GM12865 (cell line): ENCODE results near the gene DCXR.
A peak's percentile ranks its signal among the peaks of the same experiment; 100 is the strongest.

Source experiments
- DNase-seq: peaks from one replicate; pipeline ENCODE4 v3.0.0; 2010; ENCODE audit warnings: low read depth
- H3K4me3 ChIP-seq: 2 replicates; pipeline ENCODE4 v1.5.1; 2011; ENCODE audit warnings: mild to moderate bottlenecking, low read depth, low read length, control low read depth
- TF ChIP-seq, protein P1 (sequence below): IDR thresholded peaks from 2 replicates; pipeline ENCODE4 v1.5.1; 2011; ENCODE audit warnings: low read length, control low read depth, low read depth, inconsistent platforms; ENCODE audit not compliant: insufficient read depth; ENCODE audit errors: missing control alignments

The DCXR gene

DNA sequence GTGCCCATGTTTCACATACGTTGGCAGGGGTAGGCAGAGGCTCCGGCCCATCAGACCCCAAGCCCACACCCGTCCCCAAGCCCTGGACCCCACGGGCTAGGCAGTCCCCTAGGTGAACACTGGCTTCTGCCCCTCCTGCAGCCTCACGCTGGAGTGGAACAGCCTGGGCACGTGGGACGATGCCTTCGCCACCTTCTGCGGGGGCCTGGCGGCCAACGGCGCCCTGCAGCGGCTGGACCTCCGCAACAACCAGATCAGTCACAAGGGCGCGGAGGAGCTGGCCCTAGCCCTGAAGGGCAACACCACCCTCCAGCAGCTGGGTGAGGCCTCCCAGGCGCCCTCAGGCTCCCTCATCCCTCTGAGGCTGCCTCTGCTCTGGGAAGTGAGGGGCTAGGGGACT is 12.6 kb downstream of the DCXR start:
- DNase-seq, result no peak
- no peak overlapping the region for H3K4me3 ChIP-seq
- TF ChIP-seq, protein P1, sequence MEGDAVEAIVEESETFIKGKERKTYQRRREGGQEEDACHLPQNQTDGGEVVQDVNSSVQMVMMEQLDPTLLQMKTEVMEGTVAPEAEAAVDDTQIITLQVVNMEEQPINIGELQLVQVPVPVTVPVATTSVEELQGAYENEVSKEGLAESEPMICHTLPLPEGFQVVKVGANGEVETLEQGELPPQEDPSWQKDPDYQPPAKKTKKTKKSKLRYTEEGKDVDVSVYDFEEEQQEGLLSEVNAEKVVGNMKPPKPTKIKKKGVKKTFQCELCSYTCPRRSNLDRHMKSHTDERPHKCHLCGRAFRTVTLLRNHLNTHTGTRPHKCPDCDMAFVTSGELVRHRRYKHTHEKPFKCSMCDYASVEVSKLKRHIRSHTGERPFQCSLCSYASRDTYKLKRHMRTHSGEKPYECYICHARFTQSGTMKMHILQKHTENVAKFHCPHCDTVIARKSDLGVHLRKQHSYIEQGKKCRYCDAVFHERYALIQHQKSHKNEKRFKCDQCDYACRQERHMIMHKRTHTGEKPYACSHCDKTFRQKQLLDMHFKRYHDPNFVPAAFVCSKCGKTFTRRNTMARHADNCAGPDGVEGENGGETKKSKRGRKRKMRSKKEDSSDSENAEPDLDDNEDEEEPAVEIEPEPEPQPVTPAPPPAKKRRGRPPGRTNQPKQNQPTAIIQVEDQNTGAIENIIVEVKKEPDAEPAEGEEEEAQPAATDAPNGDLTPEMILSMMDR, result no peak

DNA sequence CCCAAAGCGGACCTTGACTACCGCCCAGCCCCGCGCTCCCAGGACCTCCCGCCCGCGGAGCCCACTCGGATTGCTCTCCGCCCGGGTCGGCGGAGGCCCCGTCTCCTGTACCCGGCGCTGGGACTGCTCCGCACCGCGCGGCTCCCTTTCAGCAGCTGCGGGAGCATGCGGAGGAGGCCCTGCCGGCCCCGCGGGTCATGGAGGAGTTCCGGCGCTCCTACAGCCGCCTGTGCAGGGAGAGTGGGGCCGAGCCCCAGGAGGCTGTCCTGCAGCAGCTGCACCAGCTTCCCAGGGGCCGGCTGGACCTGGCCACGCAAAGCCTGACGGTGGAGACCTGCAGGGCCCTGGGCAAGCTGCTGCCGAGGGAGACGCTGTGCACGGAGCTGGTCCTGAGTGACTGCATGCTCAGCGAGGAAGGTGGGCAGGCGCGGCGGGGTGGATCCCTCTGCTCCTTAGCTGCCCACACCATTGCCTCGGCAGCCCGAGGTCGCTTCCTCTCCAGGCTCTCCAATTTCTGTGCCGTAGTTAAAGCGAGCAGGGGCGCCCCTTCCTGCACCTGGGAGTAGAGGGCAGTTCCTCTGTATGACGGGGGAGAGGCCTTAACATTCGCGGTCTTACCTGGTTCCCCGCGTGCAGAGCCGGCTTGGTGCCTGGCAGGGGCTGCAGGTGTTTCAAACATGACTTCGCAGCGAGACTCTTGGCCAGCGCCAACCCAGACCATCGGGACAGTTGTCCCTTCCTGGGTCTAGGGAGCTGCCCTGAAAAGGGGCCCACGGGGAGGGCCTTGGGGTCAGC is 13.9 kb downstream of the DCXR start:
- TF ChIP-seq, protein P1, result no peak
- H3K4me3 ChIP-seq, result peak overlapping the region; percentile 59
- DNase-seq, result peak; percentile 41

DNA sequence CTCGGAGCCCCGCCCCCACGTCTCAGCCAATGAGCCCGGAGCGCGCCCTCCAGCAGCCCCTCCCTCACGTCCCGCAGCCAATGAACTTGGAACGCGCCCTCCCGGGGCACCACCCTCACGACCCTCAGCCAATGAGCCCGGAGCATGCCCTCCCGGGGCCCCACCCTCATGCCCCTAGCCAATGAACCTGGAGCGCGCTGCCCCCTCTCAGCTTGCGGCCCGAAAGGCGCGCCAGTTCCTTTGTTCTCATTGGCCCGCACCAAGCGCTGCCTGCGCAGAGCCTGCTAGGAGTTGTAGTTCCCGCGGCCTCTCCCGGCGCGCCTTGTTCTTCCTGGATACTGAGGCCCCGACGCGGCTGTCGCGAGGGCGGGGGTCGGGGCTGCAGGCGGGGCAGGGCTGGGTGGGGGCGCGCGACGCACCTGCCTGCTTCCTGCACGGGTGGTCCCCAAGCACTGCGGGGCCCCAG is 14.5 kb downstream of the DCXR start, which contains the start of gene LRRC45:
LRRC45 (plus strand) TSS at position 325 of the 466 bp plus-strand sequence. CDS start 339 bp downstream, outside the sequence.
- H3K4me3 ChIP-seq, result peak within 1 kb of the TSS; percentile 62
- DNase-seq, result peak; percentile 100
- TF ChIP-seq, protein P1, result no peak

DNA sequence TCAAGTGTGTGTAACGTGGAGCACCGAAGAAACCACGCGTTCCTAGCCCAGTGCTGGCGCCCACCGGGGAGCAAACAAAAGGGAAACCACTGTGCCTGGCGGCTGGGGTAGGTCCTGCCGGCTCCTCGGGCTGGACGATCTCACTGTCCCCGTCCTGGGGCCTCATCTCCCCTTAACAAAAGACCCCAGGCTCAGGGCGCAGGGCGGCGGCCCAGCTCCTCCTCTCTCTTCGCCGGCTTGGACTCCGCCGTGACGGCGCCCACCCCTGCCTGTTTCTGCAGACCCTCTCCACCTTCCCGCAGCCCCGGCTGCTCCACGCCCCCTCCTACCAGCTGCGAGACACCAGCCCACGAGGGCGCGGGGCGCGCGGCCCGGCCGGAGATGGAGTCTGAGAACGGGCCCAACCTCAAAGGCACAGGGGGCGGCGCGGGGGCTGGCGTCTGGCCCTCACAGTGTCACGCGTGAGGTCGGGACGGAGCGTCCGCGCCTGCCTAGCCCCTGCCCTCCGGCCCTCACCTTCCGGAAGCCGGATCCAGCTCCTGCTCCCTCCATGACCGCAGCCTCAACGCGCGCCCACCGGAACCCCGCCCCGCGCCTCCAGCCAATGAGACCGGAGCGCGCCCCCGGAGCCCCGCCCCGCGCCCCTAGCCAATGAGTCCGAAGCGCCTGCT is 15.1 kb downstream of the DCXR start, which contains the start of gene CENPX:
CENPX (minus strand) TSS at position 569 of the 671 bp plus-strand sequence; CDS start at position 552, 17 bp downstream.
- DNase-seq, result no peak
- TF ChIP-seq, protein P1, result no peak
- peak within 1 kb of the TSS; percentile 62 for H3K4me3 ChIP-seq

DNA sequence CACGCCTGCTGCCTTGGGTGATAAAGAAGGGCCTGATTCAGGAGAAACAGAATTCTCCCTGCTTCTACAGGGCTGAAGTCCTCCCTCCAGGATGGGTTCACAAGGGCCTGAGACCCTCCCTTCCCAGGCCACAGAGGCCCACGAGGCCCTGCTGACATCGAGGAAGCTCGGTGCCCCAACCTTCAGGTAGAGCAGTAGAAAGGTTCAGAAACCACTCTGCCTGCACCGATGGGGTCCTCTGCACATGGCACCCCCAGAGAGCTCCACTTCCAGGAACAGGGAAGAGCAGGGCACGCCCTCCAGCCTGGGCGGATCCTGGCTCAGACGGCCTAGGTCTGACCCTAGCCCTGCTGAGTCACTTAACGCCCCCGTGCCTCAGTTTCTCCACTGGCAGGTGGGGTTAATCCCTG is 15.6 kb downstream of the DCXR start:
- TF ChIP-seq, protein P1, result no peak
- no peak for DNase-seq
- H3K4me3 ChIP-seq, result peak overlapping the region; percentile 62

DNA sequence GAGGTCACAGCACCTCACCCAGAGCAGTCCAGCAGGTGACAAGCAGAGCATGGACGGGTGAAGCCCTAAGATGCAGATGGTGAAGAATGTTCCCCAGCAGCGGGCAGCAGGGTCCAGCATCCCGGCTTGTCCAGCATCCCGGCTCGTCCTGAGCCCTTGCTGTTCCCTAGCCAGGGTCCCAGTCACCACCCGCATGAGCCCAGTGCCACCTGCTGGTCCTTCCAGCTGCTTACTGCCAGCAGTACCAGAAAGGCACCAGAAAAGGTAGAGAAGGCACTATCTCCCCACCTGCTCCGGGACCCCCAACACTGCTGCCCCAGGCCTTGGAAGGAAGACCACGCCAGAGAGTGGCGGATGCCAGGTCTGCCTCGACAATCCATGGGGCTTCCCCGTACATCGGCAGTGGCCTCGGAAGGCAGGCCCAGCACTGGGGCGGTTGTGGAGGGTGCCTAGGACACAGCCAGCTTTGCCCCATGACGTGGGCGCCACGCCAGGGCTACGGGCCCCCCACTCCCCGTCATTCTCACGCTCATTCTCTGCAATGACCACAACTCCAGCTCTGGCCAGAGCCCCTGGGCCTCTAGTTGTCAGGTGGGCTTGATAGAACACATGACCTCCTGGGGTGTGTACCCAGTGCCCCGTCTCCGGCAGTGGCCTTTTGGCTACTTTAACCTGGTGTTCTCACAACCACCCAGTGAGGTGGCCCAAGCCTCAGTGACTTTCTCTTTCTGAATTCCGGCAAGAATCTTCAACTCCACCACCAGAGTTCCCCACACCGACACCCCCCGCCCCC is 16.2 kb downstream of the DCXR start:
- DNase-seq, result peak; percentile 65
- peak overlapping the region; percentile 62 for H3K4me3 ChIP-seq
- TF ChIP-seq, protein P1, result peak; percentile 70
